GM12801 (cell line): ENCODE data around the gene SKI.

Experiments
- CTCF ChIP-seq: IDR thresholded peaks from one replicate; pipeline ENCODE4 v1.5.1; 2011; ENCODE audit warnings: control low read depth; ENCODE audit not compliant: insufficient read length; ENCODE audit errors: extremely low read depth

The SKI gene

GRCh38 chr1:2255047-2255419, 26.9 kb downstream of the SKI start:
- TF ChIP-seq CTCF, result no peak

- TF ChIP-seq CTCF, result no peak
Observed at GRCh38 chr1:2255420-2256369, 27.6 kb downstream of the SKI start.

GRCh38 chr1:2256435-2257244, 28.5 kb downstream of the SKI start:
- TF ChIP-seq CTCF, result no peak

GRCh38 chr1:2257245-2257627, 29.1 kb downstream of the SKI start:
- no peak for TF ChIP-seq CTCF

- TF ChIP-seq CTCF, result no peak
Observed at GRCh38 chr1:2258122-2258681, 30.1 kb downstream of the SKI start.

DNA sequence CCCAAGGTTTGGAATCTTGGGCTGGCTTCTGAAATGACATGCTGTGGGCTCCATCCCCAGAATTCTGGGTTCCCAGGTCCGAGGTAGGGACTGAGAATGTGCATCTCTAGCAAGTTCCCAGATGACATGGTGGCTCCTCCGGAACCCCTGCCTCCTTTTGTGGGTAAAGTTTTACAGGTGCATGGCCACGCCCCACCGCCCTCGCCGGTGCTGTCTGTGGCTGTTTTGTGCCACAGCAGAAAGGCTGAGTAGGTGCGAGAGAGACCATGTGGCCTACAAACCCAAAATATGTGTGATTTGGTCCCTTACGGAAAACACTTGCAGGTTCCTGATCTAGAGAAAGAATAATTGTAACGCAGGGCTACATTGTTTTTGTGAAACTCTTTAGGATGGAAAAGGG, 30.9 kb downstream of the SKI start:
- TF ChIP-seq CTCF, result no peak

DNA sequence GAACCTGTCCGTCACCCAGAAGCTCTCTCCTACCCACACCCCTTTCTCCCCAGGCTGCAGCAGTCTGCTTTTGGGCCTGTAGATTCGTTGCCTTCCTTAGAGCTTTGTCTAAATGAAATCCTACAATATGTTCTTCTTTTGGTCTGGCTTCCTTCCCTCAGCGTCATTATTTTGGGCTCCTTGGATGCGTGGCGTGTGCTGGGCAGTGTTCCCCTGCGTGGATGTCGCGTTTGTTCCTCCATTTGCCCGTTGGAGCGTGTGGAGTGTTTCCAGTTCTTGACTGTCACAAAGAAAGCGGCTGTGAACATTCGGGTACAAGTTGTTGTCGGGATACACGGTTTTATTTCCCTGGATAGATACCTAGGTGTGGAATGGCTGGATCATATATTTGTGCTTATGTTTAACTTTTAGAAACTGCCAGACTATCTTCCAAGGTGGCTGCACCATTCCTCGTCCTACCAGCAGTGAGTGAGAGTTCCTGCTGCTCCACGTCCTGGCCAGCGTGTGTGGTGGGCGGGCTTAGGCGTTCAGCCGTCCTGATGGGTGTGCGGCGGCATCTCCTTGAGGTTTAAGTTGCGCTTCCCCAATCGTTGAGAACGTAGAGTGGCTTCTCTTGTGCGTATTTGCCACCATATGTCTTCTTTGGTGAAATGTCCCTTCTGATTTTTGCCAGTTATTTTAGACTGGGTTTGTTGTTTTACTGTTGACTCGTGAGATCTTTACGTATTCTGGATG, 31.7 kb downstream of the SKI start:
- TF ChIP-seq CTCF, result no peak
